ENCODE data around the gene LIMS4.
"Not testable (repeated sequence)": the region's sequence is repeated elsewhere in the genome, so short reads cannot be mapped to it uniquely, and the experiment has no call there.

GRCh38 chr2:110496027-110496426 is 23.4 kb upstream of the LIMS4 start:
- TF ChIP-seq CTCF (conservative IDR thresholded peaks at IDR 0.05); EZH2 (IDR thresholded peaks at IDR 0.05; ENCODE audit: low read depth): not testable (repeated sequence)

Data from PC-9 (cell line).